HUES64 (cell line): ENCODE data around the gene PAK6.
A peak's percentile ranks its signal among the peaks of the same experiment; 100 is the strongest.

ENCODE experiments used
- H3K27ac ChIP-seq: 2 replicates; pipeline ENCODE4 v1.7.0; 2013; ENCODE audit warnings: low read depth, low read length, inconsistent platforms
- H3K27me3 ChIP-seq: 2 replicates; pipeline ENCODE4 v1.6.1; 2013; ENCODE audit warnings: mild to moderate bottlenecking, low read length; ENCODE audit not compliant: insufficient read depth
- H3K36me3 ChIP-seq: 2 replicates; pipeline ENCODE4 v1.6.1; 2013; ENCODE audit warnings: mild to moderate bottlenecking, low read length; ENCODE audit not compliant: insufficient read depth
- H3K4me1 ChIP-seq: 2 replicates; pipeline ENCODE4 v1.6.1; 2013; ENCODE audit warnings: mild to moderate bottlenecking, low read length, moderate library complexity; ENCODE audit not compliant: insufficient read depth
- H3K4me3 ChIP-seq: 2 replicates; pipeline ENCODE4 v1.5.1; 2013; ENCODE audit warnings: mild to moderate bottlenecking, low read length, moderate library complexity
- H3K9ac ChIP-seq: 2 replicates; pipeline ENCODE4 v1.6.1; 2013; ENCODE audit warnings: mild to moderate bottlenecking, low read depth, low read length
- H3K9me3 ChIP-seq: 2 replicates; pipeline ENCODE4 v1.6.1; 2013; ENCODE audit warnings: low read depth, low read length; ENCODE audit not compliant: insufficient read depth
- WGBS: fragments of 150-250, 120-280 bp; methylation state at CpG from one replicate; pipeline ENCODE4 v1.1.7; 2013; ENCODE audit warnings: missing lambda C conversion rate; 5-methylcytosine and 5-hydroxymethylcytosine counted together

PAK6 gene

GRCh38 chr15:40306371-40306770 lies 67.5 kb downstream of the PAK6 start:
- Histone ChIP-seq H3K4me3 (no peak overlapping the region), H3K36me3 (no peaks in the 10 kb centered on the region), H3K27ac (no peak overlapping the region), H3K9ac (no peak overlapping the region), H3K4me1 (peaks cover 28% of the 10 kb centered on the region), H3K9me3 (no peaks in the 10 kb centered on the region), H3K27me3 (0 out of 2 replicates have a peak, but pooled peaks cover 8% of the 10 kb centered on the region)
- 89% methylated on average over 5 of the region's 5 CpGs for WGBS

GRCh38 chr15:40306908-40307307 lies 68.0 kb downstream of the PAK6 start:
- Histone ChIP-seq H3K9ac (peak overlapping the region; percentile 21; the same call in 1 of the 2 replicates), H3K4me1 (peaks cover 26% of the 10 kb centered on the region), H3K36me3 (no peaks in the 10 kb centered on the region), H3K27me3 (peaks cover 12% of the 10 kb centered on the region; the same call in 1 of the 2 replicates), H3K4me3 (no peak overlapping the region), H3K9me3 (no peaks in the 10 kb centered on the region), H3K27ac (no peak overlapping the region)
- WGBS: 58% methylated on average over 5 of the region's 7 CpGs

- Histone ChIP-seq H3K27ac (no peak within 1 kb of the TSS), H3K36me3 (no peaks in the 10 kb centered on the region), H3K4me1 (peaks cover 26% of the 10 kb centered on the region), H3K9me3 (no peaks in the 10 kb centered on the region), H3K27me3 (peaks cover 18% of the 10 kb centered on the region; the same call in 1 of the 2 replicates), H3K4me3 (0 out of 2 replicates have a peak within 1 kb of the TSS, but pooled peaks have one; percentile 18), H3K9ac (peak within 1 kb of the TSS; percentile 21; the same call in 1 of the 2 replicates)
- WGBS: 36% methylated on average over 13 of the region's 15 CpGs
Measured at GRCh38 chr15:40307421-40308211, 68.8 kb downstream of the PAK6 start, which contains the start of gene PLCB2. Gene PLCB2 (minus strand): TSS chr15:40307935. CDS start chr15:40307672, 263 bp downstream.

GRCh38 chr15:40309344-40309862 lies 70.5 kb downstream of the PAK6 start:
- Histone ChIP-seq H3K4me1 (peaks cover 30% of the 10 kb centered on the region), H3K36me3 (no peaks in the 10 kb centered on the region), H3K4me3 (no peak overlapping the region), H3K27me3 (peaks cover 19% of the 10 kb centered on the region; the same call in 1 of the 2 replicates), H3K9ac (no peak overlapping the region), H3K27ac (no peak overlapping the region), H3K9me3 (no peaks in the 10 kb centered on the region)
- WGBS: 66% methylated on average over 8 of the region's 8 CpGs

- Histone ChIP-seq H3K4me3 (no peak overlapping the region), H3K9ac (no peak overlapping the region), H3K9me3 (no peaks in the 10 kb centered on the region), H3K27ac (no peak overlapping the region), H3K4me1 (peaks cover 30% of the 10 kb centered on the region), H3K27me3 (peaks cover 19% of the 10 kb centered on the region; the same call in 1 of the 2 replicates), H3K36me3 (no peaks in the 10 kb centered on the region)
- WGBS: 20% methylated on average over 4 of the region's 4 CpGs
Measured at GRCh38 chr15:40310001-40310959, 71.4 kb downstream of the PAK6 start.

GRCh38 chr15:40310993-40311392 lies 72.1 kb downstream of the PAK6 start:
- WGBS: 86% methylated on average over 3 of the region's 3 CpGs
- H3K9ac ChIP-seq: no peak overlapping the region
- H3K36me3 ChIP-seq: no peaks in the 10 kb centered on the region
- peaks cover 19% of the 10 kb centered on the region; the same call in 1 of the 2 replicates for H3K27me3 ChIP-seq
- peaks cover 30% of the 10 kb centered on the region for H3K4me1 ChIP-seq
- H3K4me3 ChIP-seq: no peak overlapping the region
- no peak overlapping the region for H3K27ac ChIP-seq
- no peaks in the 10 kb centered on the region for H3K9me3 ChIP-seq

- Histone ChIP-seq H3K27ac (no peak overlapping the region), H3K4me1 (peaks cover 20% of the 10 kb centered on the region), H3K36me3 (no peaks in the 10 kb centered on the region), H3K9ac (no peak overlapping the region), H3K27me3 (peaks cover 19% of the 10 kb centered on the region; the same call in 1 of the 2 replicates), H3K4me3 (no peak overlapping the region), H3K9me3 (no peaks in the 10 kb centered on the region)
- 90% methylated on average over 10 of the region's 10 CpGs for WGBS
Measured at GRCh38 chr15:40312370-40313158, 73.7 kb downstream of the PAK6 start.

GRCh38 chr15:40313531-40314398 lies 74.9 kb downstream of the PAK6 start:
- peaks cover 19% of the 10 kb centered on the region; the same call in 1 of the 2 replicates for H3K27me3 ChIP-seq
- H3K4me3 ChIP-seq: no peak overlapping the region
- peaks cover 13% of the 10 kb centered on the region for H3K4me1 ChIP-seq
- H3K36me3 ChIP-seq: no peaks in the 10 kb centered on the region
- H3K9me3 ChIP-seq: no peaks in the 10 kb centered on the region
- H3K9ac ChIP-seq: no peak overlapping the region
- WGBS: 83% methylated on average over 10 of the region's 10 CpGs
- H3K27ac ChIP-seq: no peak overlapping the region

GRCh38 chr15:40314723-40315276 lies 75.9 kb downstream of the PAK6 start:
- WGBS: 89% methylated on average over 3 of the region's 4 CpGs

More at GRCh38 chr15:40314723-40315276, 75.9 kb downstream of the PAK6 start:
- Histone ChIP-seq H3K9me3 (no peaks in the 10 kb centered on the region), H3K4me3 (no peak overlapping the region), H3K27me3 (peaks cover 16% of the 10 kb centered on the region; the same call in 1 of the 2 replicates), H3K4me1 (peaks cover 4% of the 10 kb centered on the region; the same call in 1 of the 2 replicates), H3K27ac (no peak overlapping the region), H3K9ac (no peak overlapping the region), H3K36me3 (no peaks in the 10 kb centered on the region)
